HCT116 (cell line): ENCODE results near the gene EFL1.

Experiments used
- EGR1 ChIP-seq: IDR thresholded peaks from 2 replicates; pipeline ENCODE4 v1.6.1; 2012; ENCODE audit warnings: low read depth
- ELF1 ChIP-seq: IDR thresholded peaks from 2 replicates; pipeline ENCODE4 v1.6.1; 2012; ENCODE audit warnings: low read depth, borderline replicate concordance
- EZH2 ChIP-seq: fragments of 200-600 bp; sonication (generic); IDR thresholded peaks from 2 replicates; pipeline ENCODE4 v1.6.1; 2017; ENCODE audit warnings: antibody characterized with exemption, mixed run types
- EZH2phosphoT487 ChIP-seq: fragments of 200-600 bp; IDR thresholded peaks from 2 replicates; pipeline ENCODE4 v1.6.1; 2018; ENCODE audit warnings: antibody characterized with exemption, borderline replicate concordance
- JUND ChIP-seq: IDR thresholded peaks from 2 replicates; pipeline ENCODE4 v1.6.1; 2012
- POLR2A ChIP-seq: IDR thresholded peaks from 2 replicates; pipeline ENCODE4 v1.7.0; 2011; ENCODE audit warnings: borderline replicate concordance; ENCODE audit not compliant: insufficient read depth, insufficient read length; ENCODE audit errors: extremely low read depth
- POLR2AphosphoS5 ChIP-seq: IDR thresholded peaks from 2 replicates; pipeline ENCODE4 v1.6.1; 2011; ENCODE audit warnings: mild to moderate bottlenecking, low read depth, low read length, moderate library complexity
- RAD21 ChIP-seq: IDR thresholded peaks from 2 replicates; pipeline ENCODE4 v1.6.1; 2012; ENCODE audit warnings: low read depth, mild to moderate bottlenecking
- REST ChIP-seq: IDR thresholded peaks from 2 replicates; pipeline ENCODE4 v1.6.1; 2012; ENCODE audit warnings: low read depth
- SP1 ChIP-seq: IDR thresholded peaks from 2 replicates; pipeline ENCODE4 v1.6.1; 2012; ENCODE audit warnings: low read depth
- ZBTB33 ChIP-seq: IDR thresholded peaks from 2 replicates; pipeline ENCODE4 v1.6.1; 2011; ENCODE audit warnings: mild to moderate bottlenecking, low read length, moderate library complexity; ENCODE audit not compliant: insufficient replicate concordance; ENCODE audit errors: extremely low read depth
- ZNF274 ChIP-seq: fragments of 200-500 bp; sonication (Bioruptor generic); IDR thresholded peaks from 2 replicates; pipeline ENCODE4 v1.6.1; 2014; ENCODE audit warnings: mild to moderate bottlenecking, low read depth, low read length, inconsistent platforms
- TF ChIP-seq, protein P1 (sequence below), 3 experiments: fragments of 200-600 bp in 1 of 3; sonication (generic) in 1 of 3; IDR thresholded peaks in 2 of 3; conservative IDR thresholded peaks in 1 of 3; 2 replicates each; pipeline ENCODE4 v1.5.1; 2012 to 2017; ENCODE audit warnings: low read depth in 2 of 3, low read length in 2 of 3, antibody characterized with exemption in 1 of 3, borderline replicate concordance in 1 of 3, control low read depth in 1 of 3, mild to moderate bottlenecking in 1 of 3, mixed read lengths in 1 of 3, mixed run types in 1 of 3, moderate library complexity in 1 of 3; ENCODE audit not compliant: insufficient read depth in 1 of 3
- TF ChIP-seq, protein P2 (sequence below): IDR thresholded peaks from 2 replicates; pipeline ENCODE4 v1.6.1; 2012

GRCh38 chr15:82146576-82146975, 116.0 kb downstream of the EFL1 start:
- TF ChIP-seq, protein P1, sequence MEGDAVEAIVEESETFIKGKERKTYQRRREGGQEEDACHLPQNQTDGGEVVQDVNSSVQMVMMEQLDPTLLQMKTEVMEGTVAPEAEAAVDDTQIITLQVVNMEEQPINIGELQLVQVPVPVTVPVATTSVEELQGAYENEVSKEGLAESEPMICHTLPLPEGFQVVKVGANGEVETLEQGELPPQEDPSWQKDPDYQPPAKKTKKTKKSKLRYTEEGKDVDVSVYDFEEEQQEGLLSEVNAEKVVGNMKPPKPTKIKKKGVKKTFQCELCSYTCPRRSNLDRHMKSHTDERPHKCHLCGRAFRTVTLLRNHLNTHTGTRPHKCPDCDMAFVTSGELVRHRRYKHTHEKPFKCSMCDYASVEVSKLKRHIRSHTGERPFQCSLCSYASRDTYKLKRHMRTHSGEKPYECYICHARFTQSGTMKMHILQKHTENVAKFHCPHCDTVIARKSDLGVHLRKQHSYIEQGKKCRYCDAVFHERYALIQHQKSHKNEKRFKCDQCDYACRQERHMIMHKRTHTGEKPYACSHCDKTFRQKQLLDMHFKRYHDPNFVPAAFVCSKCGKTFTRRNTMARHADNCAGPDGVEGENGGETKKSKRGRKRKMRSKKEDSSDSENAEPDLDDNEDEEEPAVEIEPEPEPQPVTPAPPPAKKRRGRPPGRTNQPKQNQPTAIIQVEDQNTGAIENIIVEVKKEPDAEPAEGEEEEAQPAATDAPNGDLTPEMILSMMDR (IDR thresholded peaks at IDR 0.05 in 2 of 3, conservative IDR thresholded peaks at IDR 0.05 in 1 of 3; ENCODE audit: borderline replicate concordance in 1 of 3, insufficient read depth in 1 of 3, low read depth in 2 of 3, low read length in 2 of 3): no peak
- TF ChIP-seq RAD21: no peak
- TF ChIP-seq POLR2A: no peak
- TF ChIP-seq JUND: no peak
- no peak for TF ChIP-seq REST
- no peak for TF ChIP-seq SP1
- no peak for TF ChIP-seq ELF1
- no peak for TF ChIP-seq ZBTB33
- no peak for TF ChIP-seq EZH2phosphoT487
- no peak for TF ChIP-seq EZH2
- no peak for TF ChIP-seq POLR2AphosphoS5
- TF ChIP-seq, protein P2, sequence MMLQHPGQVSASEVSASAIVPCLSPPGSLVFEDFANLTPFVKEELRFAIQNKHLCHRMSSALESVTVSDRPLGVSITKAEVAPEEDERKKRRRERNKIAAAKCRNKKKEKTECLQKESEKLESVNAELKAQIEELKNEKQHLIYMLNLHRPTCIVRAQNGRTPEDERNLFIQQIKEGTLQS: no peak
- no peak for TF ChIP-seq EGR1
- no peak for TF ChIP-seq ZNF274
